Duodenal mucosa (tissue), 2 donors: ENCODE measurements around the gene SYNJ2.

Experiments
- H3K27ac ChIP-seq: one replicate; pipeline ENCODE4 v1.7.0; 2013; ENCODE audit warnings: low read depth, low read length
- H3K27me3 ChIP-seq, 2 donors: one replicate each; pipeline ENCODE4 v1.7.0; 2013; ENCODE audit warnings: low read length in 2 of 2, control low read depth in 1 of 2; ENCODE audit not compliant: insufficient read depth in 2 of 2, control insufficient read depth in 1 of 2
- H3K36me3 ChIP-seq, 2 donors: one replicate each; pipeline ENCODE4 v1.7.0; 2013; ENCODE audit warnings: low read length in 2 of 2, control low read depth in 1 of 2; ENCODE audit not compliant: insufficient read depth in 2 of 2, control insufficient read depth in 1 of 2
- H3K4me1 ChIP-seq, 2 donors: one replicate each; pipeline ENCODE4 v1.7.0; 2013; ENCODE audit warnings: low read length in 2 of 2, control low read depth in 1 of 2; ENCODE audit not compliant: insufficient read depth in 2 of 2, control insufficient read depth in 1 of 2
- H3K4me3 ChIP-seq, 2 donors: one replicate each; pipeline ENCODE4 v1.7.0; 2013; ENCODE audit warnings: low read length in 2 of 2, low read depth in 1 of 2
- H3K9ac ChIP-seq, 2 donors: one replicate each; pipeline ENCODE4 v1.7.0; 2013; ENCODE audit warnings: low read length in 2 of 2, low read depth in 1 of 2
- H3K9me3 ChIP-seq, 2 donors: one replicate each; pipeline ENCODE4 v1.7.0; 2013; ENCODE audit warnings: low read length in 2 of 2, control low read depth in 1 of 2; ENCODE audit not compliant: control insufficient read depth in 1 of 2

The SYNJ2 gene

GRCh38 chr6:158004701-158005095, 23.0 kb downstream of the SYNJ2 start:
- H3K27ac ChIP-seq: no peak overlapping the region
- no peak overlapping the region for H3K4me3 ChIP-seq
- H3K27me3 ChIP-seq: no peaks in the 10 kb centered on the region

DNA sequence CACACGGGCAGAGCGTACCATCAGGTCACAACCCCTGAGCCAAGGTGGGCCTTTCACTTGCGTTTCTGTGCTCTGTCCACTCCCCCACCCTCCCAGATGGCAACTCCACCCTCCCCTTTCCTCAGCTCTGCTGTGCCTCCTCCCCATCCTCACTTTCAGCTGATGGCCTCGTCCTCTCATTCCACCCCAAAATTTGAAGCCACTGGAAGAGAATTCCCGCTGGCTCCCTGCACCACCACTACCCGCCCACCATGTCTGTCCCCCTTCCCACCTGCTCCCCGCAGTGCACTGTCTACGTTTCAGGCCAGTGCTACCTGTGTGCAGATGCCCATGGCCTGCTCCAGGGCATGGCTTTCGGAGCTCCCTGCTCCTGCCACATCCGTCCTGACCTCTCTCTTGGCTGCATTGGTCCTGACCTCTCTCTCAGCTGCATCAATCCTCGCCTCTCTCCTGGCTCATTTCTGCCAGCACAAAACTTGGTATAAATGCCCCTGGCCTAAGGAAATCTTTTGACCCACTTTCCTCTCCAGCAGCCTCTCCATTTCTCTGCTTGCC, 24.0 kb downstream of the SYNJ2 start:
- H3K27me3 ChIP-seq: no peaks in the 10 kb centered on the region
- peaks cover 38 to 40% of the 10 kb centered on the region in 2 donors for H3K4me1 ChIP-seq
- no peaks in the 10 kb centered on the region for H3K9me3 ChIP-seq
- H3K27ac ChIP-seq: no peak overlapping the region
- no peaks in the 10 kb centered on the region for H3K36me3 ChIP-seq
- H3K4me3 ChIP-seq: no peak overlapping the region
- no peak overlapping the region for H3K9ac ChIP-seq

More at GRCh38 chr6:158004701-158005095, 23.0 kb downstream of the SYNJ2 start:
- Histone ChIP-seq H3K9me3 (no peaks in the 10 kb centered on the region), H3K36me3 (no peaks in the 10 kb centered on the region), H3K9ac (no peak overlapping the region), H3K4me1 (peaks cover 37 to 38% of the 10 kb centered on the region in 2 donors)

GRCh38 chr6:158006331-158006730, 24.7 kb downstream of the SYNJ2 start:
- Histone ChIP-seq H3K4me3 (no peak overlapping the region), H3K36me3 (no peaks in the 10 kb centered on the region), H3K9me3 (no peaks in the 10 kb centered on the region), H3K9ac (no peak overlapping the region), H3K27ac (no peak overlapping the region), H3K4me1 (peaks cover 40 to 41% of the 10 kb centered on the region in 2 donors), H3K27me3 (no peaks in the 10 kb centered on the region)

DNA sequence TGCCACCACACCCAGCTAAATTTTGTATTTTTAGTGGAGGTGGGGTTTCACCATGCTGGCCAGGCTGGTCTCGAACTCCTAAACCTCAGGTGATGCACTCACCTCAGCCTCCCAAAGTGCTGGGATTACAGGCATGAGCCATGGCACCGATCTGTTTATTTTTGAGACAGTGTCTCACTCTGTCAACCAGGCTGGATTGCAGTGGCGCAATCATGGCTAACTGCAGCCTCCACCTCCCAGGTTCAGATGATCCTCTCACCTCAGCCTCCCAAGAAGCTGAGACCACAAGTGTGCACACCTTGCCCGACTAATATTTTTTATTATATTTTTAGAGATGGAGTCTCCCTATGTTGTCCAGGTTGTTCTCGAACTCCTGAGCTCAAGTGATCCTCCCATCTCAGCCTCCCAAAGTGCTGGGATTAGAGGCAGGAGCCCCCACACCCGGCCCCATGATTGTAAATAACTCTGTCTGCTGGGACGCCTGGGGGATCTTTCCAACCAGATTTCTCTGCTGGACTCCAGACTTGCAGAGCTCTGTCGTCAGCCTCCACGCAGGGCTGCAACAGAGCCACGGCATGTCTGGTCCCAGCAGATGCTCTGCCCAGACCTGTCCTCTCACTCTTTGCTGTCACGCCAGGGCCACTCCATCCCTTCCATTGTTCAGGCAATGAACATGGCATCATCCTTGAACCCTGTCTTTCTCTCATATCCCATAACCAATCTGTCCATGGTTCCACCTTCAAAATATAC, 25.3 kb downstream of the SYNJ2 start:
- Histone ChIP-seq H3K9ac (no peak overlapping the region), H3K9me3 (no peaks in the 10 kb centered on the region), H3K4me3 (no peak overlapping the region), H3K4me1 (peaks cover 42 to 43% of the 10 kb centered on the region in 2 donors), H3K27me3 (no peaks in the 10 kb centered on the region), H3K27ac (no peak overlapping the region), H3K36me3 (no peaks in the 10 kb centered on the region)

DNA sequence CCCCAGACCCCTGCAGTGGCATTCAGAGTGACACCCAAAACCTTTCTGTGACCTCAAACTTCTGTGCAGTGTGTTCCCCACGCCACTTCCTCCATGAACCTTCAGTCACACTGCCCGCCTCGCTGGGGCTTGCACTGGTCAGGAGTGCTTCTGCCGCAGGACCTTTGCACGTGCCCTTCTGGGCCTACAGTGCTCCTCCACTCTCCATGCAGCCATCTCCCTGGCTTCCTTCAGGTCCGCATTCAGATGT, 27.1 kb downstream of the SYNJ2 start:
- H3K27me3 ChIP-seq: no peaks in the 10 kb centered on the region
- H3K9me3 ChIP-seq: no peaks in the 10 kb centered on the region
- no peaks in the 10 kb centered on the region for H3K36me3 ChIP-seq
- no peak overlapping the region for H3K27ac ChIP-seq
- no peak overlapping the region for H3K9ac ChIP-seq
- H3K4me1 ChIP-seq: peaks cover 25 to 30% of the 10 kb centered on the region in 2 donors
- H3K4me3 ChIP-seq: no peak overlapping the region

DNA sequence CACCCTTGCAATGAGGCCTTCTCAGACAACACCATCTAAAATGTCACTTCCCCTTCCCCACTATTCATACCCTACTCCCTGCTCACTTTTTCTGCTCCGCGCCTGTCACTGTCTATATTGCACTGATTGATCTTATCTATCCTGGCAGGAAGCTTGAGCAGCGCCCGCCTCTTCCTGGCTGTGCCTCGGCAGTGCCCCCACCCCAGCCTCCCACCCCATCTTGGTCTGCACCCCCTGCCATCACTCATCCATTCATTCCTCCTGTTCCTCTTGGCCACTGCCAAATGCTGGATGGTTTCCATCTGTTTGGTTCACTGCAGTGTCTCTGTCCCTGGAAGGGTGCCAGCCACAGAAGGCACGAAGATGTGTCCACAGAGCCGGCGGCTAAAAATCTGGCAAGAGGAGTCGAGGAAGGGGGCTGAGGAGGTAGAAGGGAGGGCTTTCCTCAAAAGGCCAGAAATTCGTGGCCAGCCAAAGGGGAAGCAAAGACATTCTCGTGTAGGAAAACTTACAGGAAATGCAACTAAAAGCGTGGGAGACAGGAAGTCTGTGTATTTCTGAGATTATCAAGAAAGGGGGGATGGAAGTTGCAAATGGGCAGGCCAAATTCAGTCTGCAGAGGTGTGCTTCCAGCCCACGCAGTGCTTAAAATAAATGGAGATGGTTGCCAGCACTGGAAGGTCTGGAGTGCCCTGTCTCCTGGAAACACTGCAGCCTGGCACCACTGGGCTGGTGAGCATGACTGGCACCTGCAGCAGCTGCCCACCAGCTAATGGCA, 27.6 kb downstream of the SYNJ2 start:
- H3K27ac ChIP-seq: no peak overlapping the region

DNA sequence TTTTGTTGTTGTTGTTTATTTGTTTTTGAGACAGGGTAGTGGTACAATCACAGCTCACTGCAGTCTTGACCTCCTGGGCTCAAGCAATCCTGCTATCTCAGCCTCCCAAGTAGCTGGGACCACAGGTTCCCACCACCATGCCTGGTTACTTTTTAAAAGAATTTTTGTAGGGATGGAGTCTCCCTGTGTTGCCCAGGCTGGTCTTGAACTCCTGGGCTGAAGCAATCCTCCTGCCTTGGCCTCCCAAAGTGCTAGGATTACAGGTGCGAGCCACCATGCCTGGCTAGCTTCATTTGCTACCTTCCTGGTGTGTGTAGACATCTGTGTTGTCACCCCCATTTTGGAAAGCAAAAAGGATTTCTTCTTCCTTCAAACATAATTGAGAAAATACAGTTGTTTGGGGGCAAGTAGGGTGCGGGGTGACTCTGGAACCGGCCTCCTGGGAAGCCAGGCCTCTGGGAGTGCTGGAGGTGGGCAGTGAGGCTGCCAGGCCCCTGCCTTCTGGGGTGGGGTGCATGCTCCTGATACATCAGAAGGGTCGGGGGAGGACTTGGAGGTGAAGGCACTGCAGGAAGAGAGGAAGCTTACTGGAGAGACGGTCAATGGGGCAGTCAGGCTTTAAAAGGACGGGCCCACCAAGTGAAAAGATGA, 28.4 kb downstream of the SYNJ2 start:
- no peak overlapping the region for H3K9ac ChIP-seq
- no peak overlapping the region for H3K4me3 ChIP-seq
- no peaks in the 10 kb centered on the region for H3K9me3 ChIP-seq
- no peaks in the 10 kb centered on the region for H3K27me3 ChIP-seq
- no peak overlapping the region for H3K27ac ChIP-seq
- peaks cover 14 to 20% of the 10 kb centered on the region in 2 donors for H3K4me1 ChIP-seq
- H3K36me3 ChIP-seq: no peaks in the 10 kb centered on the region

More for the DNA sequence above, 27.6 kb downstream of the SYNJ2 start:
- Histone ChIP-seq H3K27me3 (no peaks in the 10 kb centered on the region), H3K36me3 (no peaks in the 10 kb centered on the region), H3K4me1 (peaks cover 20 to 26% of the 10 kb centered on the region in 2 donors), H3K4me3 (no peak overlapping the region), H3K9me3 (no peaks in the 10 kb centered on the region), H3K9ac (no peak overlapping the region)

DNA sequence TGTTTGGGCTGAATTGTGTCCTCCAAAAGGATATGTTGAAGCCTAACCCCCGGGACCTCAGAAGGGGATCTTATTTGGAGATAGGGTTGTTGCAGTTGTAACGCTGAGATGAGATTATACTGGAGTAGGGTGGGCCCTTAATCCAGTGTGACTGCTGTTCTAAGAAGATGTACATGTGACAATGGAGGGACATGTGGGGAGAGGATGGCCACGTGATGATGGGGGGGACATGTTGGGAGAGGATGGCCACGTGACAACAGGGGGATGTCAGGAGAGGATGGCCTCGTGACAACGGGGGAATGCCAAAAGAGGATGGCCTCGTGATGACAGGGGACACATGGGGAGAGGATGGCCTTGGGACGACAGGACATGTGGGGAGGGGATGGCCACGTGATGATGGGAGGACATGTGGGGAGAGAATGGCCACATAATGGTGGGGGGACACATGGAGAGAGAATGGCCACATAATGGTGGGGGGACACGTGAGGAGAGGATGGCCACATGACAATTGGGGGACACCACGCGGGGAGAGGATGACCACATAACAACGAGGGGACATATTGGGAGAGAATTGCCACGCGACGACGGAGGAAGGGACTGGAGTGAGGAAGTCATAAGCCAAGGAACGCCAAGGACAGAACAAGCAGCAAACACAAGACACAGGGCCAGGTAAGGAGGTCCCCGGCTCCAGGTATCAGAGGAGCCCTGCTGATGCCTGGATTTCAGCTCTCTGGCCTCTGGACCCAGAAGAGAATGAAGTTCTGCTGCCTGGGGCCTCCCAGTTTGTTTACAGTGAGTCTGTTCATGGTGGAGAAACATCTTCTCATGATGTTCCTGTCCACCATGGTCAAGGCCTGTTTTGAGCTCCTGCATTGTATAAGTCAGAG, 29.2 kb downstream of the SYNJ2 start:
- peaks cover 14 to 20% of the 10 kb centered on the region in 2 donors for H3K4me1 ChIP-seq
- H3K27ac ChIP-seq: no peak overlapping the region
- no peaks in the 10 kb centered on the region for H3K27me3 ChIP-seq
- H3K4me3 ChIP-seq: no peak overlapping the region
- no peaks in the 10 kb centered on the region for H3K9me3 ChIP-seq
- H3K9ac ChIP-seq: no peak overlapping the region
- no peaks in the 10 kb centered on the region for H3K36me3 ChIP-seq

DNA sequence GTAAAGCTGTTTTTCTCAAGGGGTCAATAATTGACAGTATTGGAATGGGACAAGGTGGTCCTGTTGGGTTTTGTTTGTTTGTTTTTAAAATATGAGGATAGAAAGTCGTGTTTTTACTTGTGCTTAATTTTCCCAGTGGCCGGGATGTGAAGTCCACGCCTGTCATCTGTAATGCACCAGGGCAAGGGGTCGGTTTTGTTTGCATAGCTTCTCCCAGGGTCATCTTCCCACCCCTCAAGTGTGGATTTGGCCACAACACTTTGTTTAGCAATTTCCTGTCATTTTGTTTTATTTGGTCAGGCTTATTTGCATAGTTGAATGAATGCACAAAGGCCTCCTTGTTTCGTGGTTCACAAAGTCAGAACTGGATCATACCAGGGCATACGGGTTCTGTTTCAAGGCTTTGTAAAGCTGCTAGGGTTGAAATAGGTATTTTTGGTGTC, 29.8 kb downstream of the SYNJ2 start:
- Histone ChIP-seq H3K4me1 (peaks cover 14 to 20% of the 10 kb centered on the region in 2 donors), H3K9ac (no peak overlapping the region), H3K4me3 (no peak overlapping the region), H3K27me3 (no peaks in the 10 kb centered on the region), H3K36me3 (no peaks in the 10 kb centered on the region), H3K27ac (no peak overlapping the region), H3K9me3 (no peaks in the 10 kb centered on the region)
